ENCODE data around the gene NME4.
"Not testable (repeated sequence)": the region's sequence is repeated elsewhere in the genome, so short reads cannot be mapped to it uniquely, and the experiment has no call there.

The NME4 gene

GRCh38 chr16:397135-397661 lies at the start of gene NME4:
Gene NME4, plus strand, starts transcription at chr16:397199. Its CDS starts 24 bp downstream, at chr16:397223.
- H3K4me3 ChIP-seq (ENCODE audit: low read depth, low read length): peak within 1 kb of the TSS; percentile 63

GRCh38 chr16:347203-347602 lies 49.8 kb upstream of the NME4 start:
- TF ChIP-seq, protein P1, sequence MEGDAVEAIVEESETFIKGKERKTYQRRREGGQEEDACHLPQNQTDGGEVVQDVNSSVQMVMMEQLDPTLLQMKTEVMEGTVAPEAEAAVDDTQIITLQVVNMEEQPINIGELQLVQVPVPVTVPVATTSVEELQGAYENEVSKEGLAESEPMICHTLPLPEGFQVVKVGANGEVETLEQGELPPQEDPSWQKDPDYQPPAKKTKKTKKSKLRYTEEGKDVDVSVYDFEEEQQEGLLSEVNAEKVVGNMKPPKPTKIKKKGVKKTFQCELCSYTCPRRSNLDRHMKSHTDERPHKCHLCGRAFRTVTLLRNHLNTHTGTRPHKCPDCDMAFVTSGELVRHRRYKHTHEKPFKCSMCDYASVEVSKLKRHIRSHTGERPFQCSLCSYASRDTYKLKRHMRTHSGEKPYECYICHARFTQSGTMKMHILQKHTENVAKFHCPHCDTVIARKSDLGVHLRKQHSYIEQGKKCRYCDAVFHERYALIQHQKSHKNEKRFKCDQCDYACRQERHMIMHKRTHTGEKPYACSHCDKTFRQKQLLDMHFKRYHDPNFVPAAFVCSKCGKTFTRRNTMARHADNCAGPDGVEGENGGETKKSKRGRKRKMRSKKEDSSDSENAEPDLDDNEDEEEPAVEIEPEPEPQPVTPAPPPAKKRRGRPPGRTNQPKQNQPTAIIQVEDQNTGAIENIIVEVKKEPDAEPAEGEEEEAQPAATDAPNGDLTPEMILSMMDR (IDR thresholded peaks at IDR 0.05; ENCODE audit: low read depth, low read length): no peak

More at GRCh38 chr16:397135-397661, at the start of gene NME4:
- TF ChIP-seq, protein P1 (IDR thresholded peaks at IDR 0.05; ENCODE audit: low read depth, low read length): no peak

DNA sequence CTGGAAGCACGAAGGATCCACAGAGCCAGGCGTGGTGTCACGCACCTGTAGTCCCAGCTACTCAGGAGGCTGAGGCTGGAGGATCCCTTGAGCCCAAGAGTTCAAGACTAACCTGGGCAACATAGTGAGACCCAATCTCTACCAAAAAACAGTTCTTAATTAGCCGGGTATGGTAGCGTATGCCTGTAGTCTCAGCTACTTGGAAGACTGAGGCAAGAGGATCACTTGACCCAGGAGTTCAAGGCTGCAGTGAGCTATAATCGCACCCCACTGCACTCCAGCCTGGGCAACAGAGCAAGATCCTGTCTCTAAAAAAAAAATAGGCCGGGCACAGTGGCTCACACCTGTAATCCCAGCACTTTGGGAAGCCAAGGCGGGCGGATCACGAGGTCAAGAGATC lies 48.5 kb upstream of the NME4 start:
- not testable (repeated sequence) for H3K4me3 ChIP-seq (ENCODE audit: low read depth, low read length)

More at GRCh38 chr16:347203-347602, 49.8 kb upstream of the NME4 start:
- no peak overlapping the region for H3K4me3 ChIP-seq (ENCODE audit: low read depth, low read length)

DNA sequence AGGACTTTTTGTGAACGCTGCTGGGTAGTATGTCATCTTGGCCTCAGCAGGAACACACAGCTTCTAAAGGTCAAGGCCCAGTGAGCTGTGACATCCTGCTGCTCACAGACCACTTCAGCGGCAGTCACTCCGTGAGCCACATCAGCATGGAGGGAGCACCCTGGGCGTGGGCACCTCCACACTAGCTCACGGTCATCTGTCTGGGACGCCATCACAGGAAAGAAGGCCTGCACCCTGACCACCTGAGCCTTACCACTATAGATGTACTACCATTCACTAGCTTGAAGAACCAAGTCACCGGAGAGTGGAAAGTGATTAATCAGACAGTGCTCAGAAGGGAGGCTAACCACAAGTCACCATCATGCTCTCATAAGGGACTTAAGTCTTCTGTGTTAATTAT lies 47.8 kb upstream of the NME4 start:
- H3K4me3 ChIP-seq (ENCODE audit: low read depth, low read length): no peak overlapping the region
- TF ChIP-seq, protein P1 (IDR thresholded peaks at IDR 0.05; ENCODE audit: low read depth, low read length): no peak

- H3K4me3 ChIP-seq (ENCODE audit: low read depth, low read length): no peak overlapping the region
- TF ChIP-seq, protein P1 (IDR thresholded peaks at IDR 0.05; ENCODE audit: low read depth, low read length): no peak
These were observed 46.8 kb upstream of the NME4 start for GRCh38 chr16:350203-350602.

- TF ChIP-seq, protein P1 (IDR thresholded peaks at IDR 0.05; ENCODE audit: low read depth, low read length): no peak
- peak overlapping the region; percentile 64 for H3K4me3 ChIP-seq (ENCODE audit: low read depth, low read length)
These were observed 45.0 kb upstream of the NME4 start for GRCh38 chr16:351804-352520.

GRCh38 chr16:352547-353403 lies 44.2 kb upstream of the NME4 start, which contains the start of gene AXIN1:
Gene AXIN1, minus strand, starts transcription at chr16:352723. Its CDS starts 5,698 bp downstream, at chr16:347025.
- H3K4me3 ChIP-seq (ENCODE audit: low read depth, low read length): peak within 1 kb of the TSS; percentile 64
- TF ChIP-seq, protein P1 (IDR thresholded peaks at IDR 0.05; ENCODE audit: low read depth, low read length): 0 out of 2 replicates have a peak, but pooled peaks have one; percentile 4

Data from WI38 (cell line).